Upper lobe of left lung (tissue), 4 donors: Measurements from ENCODE around the gene ALPI.

ENCODE experiments used
- EP300 ChIP-seq, 4 donors: sonication (generic); formaldehyde crosslinking; IDR thresholded peaks; one replicate each; pipeline ENCODE4 v1.5.1; 2017; ENCODE audit warnings: antibody characterized with exemption in 4 of 4, control low read depth in 2 of 4
- TF ChIP-seq, protein P1 (sequence below), 6 experiments: fragments of 450-650 bp in 4 of 6; fragments of 200-600 bp in 2 of 6; sonication (generic) in 2 of 6; IDR thresholded peaks; one replicate each; pipeline ENCODE4 v1.5.1; 2016 to 2019; ENCODE audit warnings: antibody characterized with exemption in 6 of 6

DNA sequence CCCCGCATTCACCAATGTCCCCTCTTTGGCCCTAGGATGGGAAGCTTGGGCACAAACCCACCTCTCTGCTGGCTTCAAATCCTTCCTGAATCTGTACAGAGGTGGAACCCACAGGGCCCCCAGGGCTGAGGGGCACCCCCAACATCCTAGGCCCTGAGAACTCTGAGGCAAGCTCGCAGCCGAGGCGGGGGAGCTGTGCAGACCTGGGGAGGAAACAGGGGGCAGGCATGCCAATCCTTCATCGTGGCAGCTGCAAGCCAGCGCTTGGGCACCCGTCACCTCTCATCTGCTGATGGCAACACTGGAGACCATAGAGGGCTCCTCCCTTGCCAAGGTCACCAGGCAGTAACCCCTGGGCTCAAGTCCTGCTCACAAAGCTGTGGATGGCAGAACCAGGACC is 20.8 kb downstream of the ALPI start:
- TF ChIP-seq, protein P1, sequence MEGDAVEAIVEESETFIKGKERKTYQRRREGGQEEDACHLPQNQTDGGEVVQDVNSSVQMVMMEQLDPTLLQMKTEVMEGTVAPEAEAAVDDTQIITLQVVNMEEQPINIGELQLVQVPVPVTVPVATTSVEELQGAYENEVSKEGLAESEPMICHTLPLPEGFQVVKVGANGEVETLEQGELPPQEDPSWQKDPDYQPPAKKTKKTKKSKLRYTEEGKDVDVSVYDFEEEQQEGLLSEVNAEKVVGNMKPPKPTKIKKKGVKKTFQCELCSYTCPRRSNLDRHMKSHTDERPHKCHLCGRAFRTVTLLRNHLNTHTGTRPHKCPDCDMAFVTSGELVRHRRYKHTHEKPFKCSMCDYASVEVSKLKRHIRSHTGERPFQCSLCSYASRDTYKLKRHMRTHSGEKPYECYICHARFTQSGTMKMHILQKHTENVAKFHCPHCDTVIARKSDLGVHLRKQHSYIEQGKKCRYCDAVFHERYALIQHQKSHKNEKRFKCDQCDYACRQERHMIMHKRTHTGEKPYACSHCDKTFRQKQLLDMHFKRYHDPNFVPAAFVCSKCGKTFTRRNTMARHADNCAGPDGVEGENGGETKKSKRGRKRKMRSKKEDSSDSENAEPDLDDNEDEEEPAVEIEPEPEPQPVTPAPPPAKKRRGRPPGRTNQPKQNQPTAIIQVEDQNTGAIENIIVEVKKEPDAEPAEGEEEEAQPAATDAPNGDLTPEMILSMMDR (IDR thresholded peaks at IDR 0.05): no peak
- no peak for TF ChIP-seq EP300 (IDR thresholded peaks at IDR 0.05)
